DND-41 (cell line): Measurements from ENCODE around the gene TMEM150A.
A peak's percentile ranks its signal among the peaks of the same experiment; 100 is the strongest.

ENCODE experiments used
- ATAC-seq: fragments of 200-7000 bp; cut with Tn5 transposase; 3 replicates; pipeline ENCODE4 v1.9.1; 2021; ENCODE audit warnings: low read depth; ENCODE audit not compliant: insufficient read depth
- DNase-seq: peaks from one replicate; pipeline ENCODE4 v3.0.0-alpha.2; 2020
- H2AFZ ChIP-seq: 2 replicates; pipeline ENCODE4 v1.6.0; 2012; ENCODE audit warnings: low read depth, low read length
- H3K27ac ChIP-seq: 2 replicates; pipeline ENCODE4 v1.5.1; 2012; ENCODE audit warnings: low read length, inconsistent platforms
- H3K27me3 ChIP-seq: fragments of 200-600 bp; sonication (generic); 2 replicates; pipeline ENCODE4 v1.6.0; 2012; ENCODE audit warnings: low read length, mild to moderate bottlenecking, inconsistent platforms; ENCODE audit not compliant: insufficient read depth, poor library complexity
- H3K36me3 ChIP-seq: 2 replicates; pipeline ENCODE4 v1.5.1; 2012; ENCODE audit warnings: low read length, inconsistent platforms; ENCODE audit not compliant: insufficient read depth
- H3K4me1 ChIP-seq: 2 replicates; pipeline ENCODE4 v1.5.1; 2012; ENCODE audit warnings: mild to moderate bottlenecking, low read length; ENCODE audit not compliant: insufficient read depth
- H3K4me2 ChIP-seq: 2 replicates; pipeline ENCODE4 v1.6.0; 2012; ENCODE audit warnings: mild to moderate bottlenecking, moderate library complexity, low read length, inconsistent platforms; ENCODE audit not compliant: insufficient read depth
- H3K4me3 ChIP-seq, 2 experiments: fragments of 200-600 bp in 1 of 2; shearing (Covaris generic) in 1 of 2; 2 replicates each; pipeline ENCODE4 v1.5.1; 2012 to 2016; ENCODE audit warnings: inconsistent platforms in 2 of 2, low read length in 2 of 2, mild to moderate bottlenecking in 2 of 2, low read depth in 1 of 2, moderate library complexity in 1 of 2
- H3K79me2 ChIP-seq: 2 replicates; pipeline ENCODE4 v1.6.0; 2012; ENCODE audit warnings: low read length, inconsistent platforms; ENCODE audit not compliant: insufficient read depth
- H3K9ac ChIP-seq: 2 replicates; pipeline ENCODE4 v1.6.0; 2012; ENCODE audit warnings: low read depth, mild to moderate bottlenecking, inconsistent platforms, low read length, moderate library complexity
- H3K9me3 ChIP-seq: 2 replicates; pipeline ENCODE4 v1.5.1; 2012; ENCODE audit warnings: low read length, moderate library complexity, mild to moderate bottlenecking, inconsistent platforms; ENCODE audit not compliant: insufficient read depth, severe bottlenecking
- H4K20me1 ChIP-seq: 2 replicates; pipeline ENCODE4 v1.6.0; 2012; ENCODE audit warnings: low read length; ENCODE audit not compliant: insufficient read depth
- CTCF ChIP-seq: IDR thresholded peaks from 2 replicates; pipeline ENCODE4 v1.5.1; 2012; ENCODE audit warnings: borderline replicate concordance, low read length, moderate library complexity, mild to moderate bottlenecking; ENCODE audit not compliant: poor library complexity, severe bottlenecking; ENCODE audit errors: extremely low read depth
- EZH2 ChIP-seq: IDR thresholded peaks from 3 replicates; pipeline ENCODE4 v1.6.1; 2012; ENCODE audit warnings: borderline replicate concordance, low read depth, mild to moderate bottlenecking, moderate library complexity, low read length, inconsistent platforms; ENCODE audit not compliant: severe bottlenecking

TMEM150A gene

DNA sequence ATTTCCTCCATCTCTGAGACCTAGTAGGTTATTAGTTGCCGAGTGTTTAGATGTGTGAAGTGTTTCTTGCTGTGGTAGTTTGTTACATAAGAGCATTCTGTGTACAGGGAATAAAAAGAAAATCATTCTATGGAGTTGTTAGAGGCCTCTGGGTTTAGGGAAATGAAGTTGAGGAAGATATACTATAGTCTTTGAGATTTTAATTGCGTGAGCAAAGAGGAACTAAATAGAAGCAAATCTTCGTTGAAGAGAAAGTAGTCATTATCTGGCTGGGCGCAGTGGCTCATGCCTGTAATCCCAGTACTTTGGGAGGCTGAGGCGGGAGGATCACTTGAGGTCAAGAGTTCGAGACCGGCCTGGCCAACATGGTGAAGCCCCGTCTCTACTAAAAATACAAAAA is 32.5 kb upstream of the TMEM150A start:
- no peak overlapping the region for H3K4me3 ChIP-seq
- H3K4me1 ChIP-seq, result no peaks in the 10 kb centered on the region
- H2AFZ ChIP-seq, result no peak overlapping the region
- H4K20me1 ChIP-seq, result peaks cover 22% of the 10 kb centered on the region
- peaks cover 30% of the 10 kb centered on the region for H3K79me2 ChIP-seq
- no peak overlapping the region for H3K9ac ChIP-seq
- H3K27ac ChIP-seq, result no peak overlapping the region
- no peak overlapping the region for H3K4me2 ChIP-seq
- no peak for DNase-seq
- no peaks in the 10 kb centered on the region for H3K9me3 ChIP-seq
- no peak for ATAC-seq
- H3K36me3 ChIP-seq, result peaks cover 94% of the 10 kb centered on the region
- H3K27me3 ChIP-seq, result no peaks in the 10 kb centered on the region
- no peak for TF ChIP-seq CTCF
- no peak for TF ChIP-seq EZH2

GRCh38 chr2:85631316-85631715 is 28.8 kb upstream of the TMEM150A start:
- Histone ChIP-seq H3K27ac (no peak overlapping the region), H3K79me2 (peaks cover 39% of the 10 kb centered on the region), H3K9me3 (no peaks in the 10 kb centered on the region), H3K4me1 (no peaks in the 10 kb centered on the region), H3K27me3 (no peaks in the 10 kb centered on the region), H2AFZ (no peak overlapping the region), H3K4me3 (no peak overlapping the region), H3K9ac (no peak overlapping the region), H4K20me1 (peaks cover 17% of the 10 kb centered on the region), H3K36me3 (peaks cover 92% of the 10 kb centered on the region), H3K4me2 (no peak overlapping the region)
- ATAC-seq (0 out of 3 replicates have a peak, but pooled peaks have one; percentile 3), DNase-seq (no peak)
- TF ChIP-seq CTCF (no peak), EZH2 (no peak)

DNA sequence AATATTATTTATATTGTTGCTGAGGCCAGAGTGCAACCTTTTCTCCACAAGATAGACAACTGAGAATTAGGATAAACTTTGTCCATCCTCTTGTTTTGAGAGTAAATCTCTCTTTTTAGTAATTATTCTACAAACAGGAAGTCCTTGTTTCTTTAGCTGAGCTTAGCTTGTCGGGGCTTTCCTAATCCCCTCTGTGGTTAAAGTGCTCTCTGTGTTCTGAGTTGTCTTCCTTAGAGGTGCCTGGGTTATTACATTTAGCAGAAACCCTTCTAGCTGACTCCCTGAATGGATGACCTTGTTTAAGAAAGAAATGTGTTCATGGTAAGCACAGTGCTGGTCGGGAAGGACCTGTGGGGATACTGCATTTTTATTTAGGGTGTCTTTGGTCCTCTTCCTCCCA is 26.2 kb upstream of the TMEM150A start:
- H3K9me3 ChIP-seq, result no peaks in the 10 kb centered on the region

More for the DNA sequence above, 26.2 kb upstream of the TMEM150A start:
- Histone ChIP-seq H3K36me3 (peaks cover 94% of the 10 kb centered on the region), H4K20me1 (peaks cover 14% of the 10 kb centered on the region), H3K4me2 (no peak overlapping the region), H3K27ac (no peak overlapping the region), H2AFZ (no peak overlapping the region), H3K4me1 (no peaks in the 10 kb centered on the region), H3K79me2 (peaks cover 54% of the 10 kb centered on the region), H3K9ac (no peak overlapping the region), H3K4me3 (no peak overlapping the region), H3K27me3 (no peaks in the 10 kb centered on the region)
- DNase-seq (no peak), ATAC-seq (0 out of 3 replicates have a peak, but pooled peaks have one; percentile 40)
- TF ChIP-seq CTCF (no peak), EZH2 (no peak)
